ENCODE results near the gene C2orf69.

- no peak for TF ChIP-seq CTCF (conservative IDR thresholded peaks at IDR 0.05 in 1 of 2, IDR thresholded peaks at IDR 0.05 in 1 of 2; ENCODE audit: low read depth in 1 of 2, low read length in 2 of 2)
- TF ChIP-seq EZH2 (IDR thresholded peaks at IDR 0.05; ENCODE audit: low read length, missing control alignments): no peak
Observed at GRCh38 chr2:199883474-199884212, 27.4 kb upstream of the C2orf69 start.
